Heart left ventricle (tissue), 13 donors: ENCODE data around the gene PNPLA1.

ENCODE experiments used
- POLR2A ChIP-seq, 2 donors: fragments of 450-650 bp; IDR thresholded peaks; one replicate each; pipeline ENCODE4 v1.6.1; 2017; ENCODE audit warnings: antibody characterized with exemption in 2 of 2, mild to moderate bottlenecking in 2 of 2, moderate library complexity in 2 of 2
- TF ChIP-seq, protein P1 (sequence below), 12 donors: fragments of 200-600 bp; sonication (generic) in 4 of 12; IDR thresholded peaks; one replicate each; pipeline versions ENCODE4 v1.5.0 to v1.8.0; 2018 to 2022; ENCODE audit warnings: antibody characterized with exemption in 12 of 12, mild to moderate bottlenecking in 5 of 12
- donor health status: ischemic (EF 13 %, LVEDD 7.1; RV severe dilation, severe dysfunction).
- donor health status: DM: no; HTN: yes; CAD: no.
- donor health status: DM: no; HTN: no; CAD: no.
- donor health status: ischemic (EF 25% LVEDD 6.9; RV normal size, moderate dysfunction).
- donor health status: ischemic (EF 25% LVEDD 5.7; RV mildly dilated, moderate dysfunction).
- donor health status: ischemic (EF 35%, LVEDD 5.7; RV mildly dilated, moderate dysfunction).
- donor health status: nonischemic (EF 11% LVEDD 7.7; RV severe dilation, severe dysfunction).
- donor health status: DM: yes; HTN: yes; CAD: no.
- donor health status: PGD.
- donor health status: ischemic (EF 29% LVEDD 5.4; RV normal size, mild dysfunction).
- donor health status: nonischemic (EF 23%, LVEDD 6.1; RV moderate dilation, normal function).

GRCh38 chr6:36220226-36220625, 49.6 kb upstream of the PNPLA1 start:
- TF ChIP-seq, protein P1, sequence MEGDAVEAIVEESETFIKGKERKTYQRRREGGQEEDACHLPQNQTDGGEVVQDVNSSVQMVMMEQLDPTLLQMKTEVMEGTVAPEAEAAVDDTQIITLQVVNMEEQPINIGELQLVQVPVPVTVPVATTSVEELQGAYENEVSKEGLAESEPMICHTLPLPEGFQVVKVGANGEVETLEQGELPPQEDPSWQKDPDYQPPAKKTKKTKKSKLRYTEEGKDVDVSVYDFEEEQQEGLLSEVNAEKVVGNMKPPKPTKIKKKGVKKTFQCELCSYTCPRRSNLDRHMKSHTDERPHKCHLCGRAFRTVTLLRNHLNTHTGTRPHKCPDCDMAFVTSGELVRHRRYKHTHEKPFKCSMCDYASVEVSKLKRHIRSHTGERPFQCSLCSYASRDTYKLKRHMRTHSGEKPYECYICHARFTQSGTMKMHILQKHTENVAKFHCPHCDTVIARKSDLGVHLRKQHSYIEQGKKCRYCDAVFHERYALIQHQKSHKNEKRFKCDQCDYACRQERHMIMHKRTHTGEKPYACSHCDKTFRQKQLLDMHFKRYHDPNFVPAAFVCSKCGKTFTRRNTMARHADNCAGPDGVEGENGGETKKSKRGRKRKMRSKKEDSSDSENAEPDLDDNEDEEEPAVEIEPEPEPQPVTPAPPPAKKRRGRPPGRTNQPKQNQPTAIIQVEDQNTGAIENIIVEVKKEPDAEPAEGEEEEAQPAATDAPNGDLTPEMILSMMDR (IDR thresholded peaks at IDR 0.05): no peak
- no peak for TF ChIP-seq POLR2A (IDR thresholded peaks at IDR 0.05)
